Fibroblast of lung (primary cell): ENCODE measurements around the gene TCERG1L. TPM values are rescaled to one million over a fixed set of nuclear protein-coding genes. Genes with fewer than 3 reads are reported as not detected.

Source experiments
- DNase-seq, 2 donors: peaks; one replicate each; pipeline versions ENCODE4 v3.0.0 to v3.0.0-alpha.2; 2010; ENCODE audit warnings: low read depth in 2 of 2
- H2AFZ ChIP-seq: 2 replicates; pipeline ENCODE4 v1.5.1; 2012; ENCODE audit warnings: low read length, control low read depth, inconsistent platforms
- H3K27ac ChIP-seq: 2 replicates; pipeline ENCODE4 v1.5.1; 2011; ENCODE audit warnings: low read length, control low read depth; ENCODE audit not compliant: insufficient read depth
- H3K27me3 ChIP-seq: 2 replicates; pipeline ENCODE4 v1.5.1; 2011; ENCODE audit warnings: mild to moderate bottlenecking, low read length; ENCODE audit not compliant: control insufficient read depth, insufficient read depth
- H3K36me3 ChIP-seq: 2 replicates; pipeline ENCODE4 v1.5.1; 2011; ENCODE audit warnings: low read length; ENCODE audit not compliant: control insufficient read depth, insufficient read depth
- H3K4me1 ChIP-seq: 2 replicates; pipeline ENCODE4 v1.5.1; 2011; ENCODE audit warnings: low read length; ENCODE audit not compliant: control insufficient read depth, insufficient read depth; ENCODE audit errors: extremely low read depth
- H3K4me2 ChIP-seq: 2 replicates; pipeline ENCODE4 v1.5.1; 2011; ENCODE audit warnings: low read length, control low read depth; ENCODE audit not compliant: insufficient read depth; ENCODE audit errors: extremely low read depth
- H3K4me3 ChIP-seq, 4 experiments: fragments of 200-600 bp in 1 of 4; sonication (generic) in 1 of 4; replicated peaks in 1 of 4; 2 replicates each; pipeline ENCODE4 v1.5.1; 2011 to 2016; ENCODE audit warnings: low read length in 4 of 4, low read depth in 3 of 4, mild to moderate bottlenecking in 3 of 4, control low read depth in 2 of 4, inconsistent platforms in 1 of 4, mixed read lengths in 1 of 4; ENCODE audit not compliant: insufficient read depth in 1 of 4; ENCODE audit errors: control extremely low read depth in 1 of 4
- H3K79me2 ChIP-seq: 2 replicates; pipeline ENCODE4 v1.5.1; 2012; ENCODE audit warnings: mild to moderate bottlenecking, low read length, inconsistent platforms; ENCODE audit not compliant: control insufficient read depth, insufficient read depth
- H3K9ac ChIP-seq: 2 replicates; pipeline ENCODE4 v1.5.1; 2011; ENCODE audit warnings: mild to moderate bottlenecking, low read length, control low read depth; ENCODE audit not compliant: insufficient read depth
- H3K9me3 ChIP-seq: 2 replicates; pipeline ENCODE4 v1.5.1; 2012; ENCODE audit warnings: low read depth, low read length; ENCODE audit not compliant: control insufficient read depth, insufficient read depth
- H4K20me1 ChIP-seq: 2 replicates; pipeline ENCODE4 v1.5.1; 2011; ENCODE audit warnings: low read length; ENCODE audit not compliant: control insufficient read depth, insufficient read depth; ENCODE audit errors: extremely low read depth
- EZH2 ChIP-seq: IDR thresholded peaks from 2 replicates; pipeline ENCODE4 v1.5.1; 2012; ENCODE audit warnings: low read length, control low read depth, mild to moderate bottlenecking; ENCODE audit errors: missing control alignments
- polyA plus RNA-seq, 2 donors: library from polyadenylated mRNA; depleted of rRNA in 1 of 2; stranded (reverse) in 1 of 2; unstranded in 1 of 2; fragments of >200 nt; gene quantifications; 2 replicates each; pipeline ENCODE4 v1.2.1, GENCODE V29; 2011 to 2012; ENCODE audit warnings: missing spikeins in 1 of 2
- total RNA-seq: library from RNA; depleted of rRNA; stranded (reverse); fragments of >200 nt; gene quantifications from 2 replicates; pipeline ENCODE4 v1.2.1, GENCODE V29; 2014
- TF ChIP-seq, protein P1 (sequence below), 2 donors: IDR thresholded peaks in 1 of 2; conservative IDR thresholded peaks in 1 of 2; 1 replicate in 1 of 2; 2 replicates in 1 of 2; pipeline ENCODE4 v1.5.1; 2011 to 2012; ENCODE audit warnings: low read length in 2 of 2, control low read depth in 1 of 2, inconsistent platforms in 1 of 2, low read depth in 1 of 2, mild to moderate bottlenecking in 1 of 2

The TCERG1L gene
- total and polyA plus RNA-seq, 2 donors (not counting 1 experiment from before 2014, with no cell fraction given): 0.02 TPM; not detected in 1

DNA sequence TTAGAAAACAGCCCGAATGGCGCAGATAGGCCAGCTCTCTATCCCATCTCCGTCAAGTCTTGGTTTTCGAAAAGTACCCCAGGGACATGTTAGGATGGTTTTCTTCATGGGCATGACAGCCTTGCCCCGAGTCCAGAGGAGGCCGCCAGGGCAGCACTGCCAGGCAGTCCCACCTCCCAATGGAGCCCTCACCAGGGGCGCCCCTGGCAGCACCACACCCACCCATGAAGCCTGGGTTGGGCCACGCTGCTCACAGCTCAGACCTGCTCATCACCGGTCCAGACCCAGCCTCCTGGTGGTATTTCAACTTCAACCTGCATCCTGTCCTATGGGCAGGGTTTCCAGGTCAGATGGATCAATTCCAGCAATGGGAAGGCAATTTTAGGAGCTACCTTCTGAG, 53.3 kb downstream of the TCERG1L start:
- Histone ChIP-seq H3K4me1 (no peaks in the 10 kb centered on the region), H3K4me2 (no peak overlapping the region), H2AFZ (no peak overlapping the region), H3K27ac (no peak overlapping the region), H3K36me3 (no peaks in the 10 kb centered on the region), H3K9me3 (no peaks in the 10 kb centered on the region), H3K27me3 (no peaks in the 10 kb centered on the region), H4K20me1 (no peaks in the 10 kb centered on the region), H3K4me3 (no peak overlapping the region), H3K79me2 (no peaks in the 10 kb centered on the region), H3K9ac (no peak overlapping the region)
- TF ChIP-seq, protein P1, sequence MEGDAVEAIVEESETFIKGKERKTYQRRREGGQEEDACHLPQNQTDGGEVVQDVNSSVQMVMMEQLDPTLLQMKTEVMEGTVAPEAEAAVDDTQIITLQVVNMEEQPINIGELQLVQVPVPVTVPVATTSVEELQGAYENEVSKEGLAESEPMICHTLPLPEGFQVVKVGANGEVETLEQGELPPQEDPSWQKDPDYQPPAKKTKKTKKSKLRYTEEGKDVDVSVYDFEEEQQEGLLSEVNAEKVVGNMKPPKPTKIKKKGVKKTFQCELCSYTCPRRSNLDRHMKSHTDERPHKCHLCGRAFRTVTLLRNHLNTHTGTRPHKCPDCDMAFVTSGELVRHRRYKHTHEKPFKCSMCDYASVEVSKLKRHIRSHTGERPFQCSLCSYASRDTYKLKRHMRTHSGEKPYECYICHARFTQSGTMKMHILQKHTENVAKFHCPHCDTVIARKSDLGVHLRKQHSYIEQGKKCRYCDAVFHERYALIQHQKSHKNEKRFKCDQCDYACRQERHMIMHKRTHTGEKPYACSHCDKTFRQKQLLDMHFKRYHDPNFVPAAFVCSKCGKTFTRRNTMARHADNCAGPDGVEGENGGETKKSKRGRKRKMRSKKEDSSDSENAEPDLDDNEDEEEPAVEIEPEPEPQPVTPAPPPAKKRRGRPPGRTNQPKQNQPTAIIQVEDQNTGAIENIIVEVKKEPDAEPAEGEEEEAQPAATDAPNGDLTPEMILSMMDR (conservative IDR thresholded peaks at IDR 0.05 in 1 of 2, IDR thresholded peaks at IDR 0.05 in 1 of 2; ENCODE audit: low read depth in 1 of 2, low read length in 2 of 2): no peak
- TF ChIP-seq EZH2: no peak
- no peak for DNase-seq

DNA sequence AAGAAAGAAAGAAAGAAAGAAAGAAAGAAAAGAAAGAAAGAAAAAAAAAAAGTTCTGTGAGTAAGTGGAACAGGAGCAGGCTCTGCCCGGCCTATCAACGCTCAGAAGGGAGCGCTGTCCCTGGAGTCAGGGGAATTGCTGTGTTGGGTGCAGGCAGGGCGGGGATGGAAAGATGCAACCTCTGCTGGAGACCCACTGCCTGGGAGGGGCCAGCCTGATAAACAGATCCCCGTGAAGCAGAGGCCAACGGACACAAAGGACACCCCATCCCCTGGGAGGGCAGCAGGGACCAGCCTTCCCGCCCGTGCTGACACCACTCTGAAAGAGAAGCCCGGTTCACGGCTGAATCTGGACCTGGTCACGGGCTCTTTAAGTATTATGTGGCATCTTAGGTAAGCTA, 54.5 kb downstream of the TCERG1L start:
- Histone ChIP-seq H2AFZ (no peak overlapping the region), H3K9me3 (no peaks in the 10 kb centered on the region), H3K9ac (no peak overlapping the region), H4K20me1 (no peaks in the 10 kb centered on the region), H3K4me1 (no peaks in the 10 kb centered on the region), H3K27ac (no peak overlapping the region), H3K36me3 (no peaks in the 10 kb centered on the region), H3K27me3 (no peaks in the 10 kb centered on the region), H3K4me2 (no peak overlapping the region), H3K4me3 (no peak overlapping the region), H3K79me2 (no peaks in the 10 kb centered on the region)
- TF ChIP-seq EZH2: no peak
- TF ChIP-seq, protein P1 (conservative IDR thresholded peaks at IDR 0.05 in 1 of 2, IDR thresholded peaks at IDR 0.05 in 1 of 2; ENCODE audit: low read depth in 1 of 2, low read length in 2 of 2): no peak
- DNase-seq: no peak

DNA sequence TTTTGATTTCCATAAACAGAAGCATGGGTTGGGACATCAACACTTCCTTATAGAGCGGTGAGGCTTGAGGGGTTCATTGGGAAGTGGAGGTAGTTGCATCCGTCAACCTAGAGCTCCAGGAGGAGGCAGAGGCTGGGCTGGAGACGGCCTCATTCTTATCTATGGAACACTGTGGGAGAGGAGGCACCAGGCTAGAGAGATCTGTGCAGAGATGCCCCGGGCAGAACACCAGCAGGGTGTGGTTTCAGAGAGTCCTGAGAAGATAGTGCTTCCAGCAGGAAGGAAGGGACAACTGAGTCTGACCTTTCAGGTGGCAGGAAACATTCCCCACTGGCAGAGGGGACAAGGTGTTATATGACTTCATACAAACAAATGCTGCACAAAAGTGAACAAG, 56.7 kb downstream of the TCERG1L start:
- Histone ChIP-seq H3K36me3 (no peaks in the 10 kb centered on the region), H3K9me3 (no peaks in the 10 kb centered on the region)
- TF ChIP-seq, protein P1 (conservative IDR thresholded peaks at IDR 0.05 in 1 of 2, IDR thresholded peaks at IDR 0.05 in 1 of 2; ENCODE audit: low read depth in 1 of 2, low read length in 2 of 2): no peak
- TF ChIP-seq EZH2: no peak

More for the DNA sequence above, 56.7 kb downstream of the TCERG1L start:
- Histone ChIP-seq H3K9ac (no peak overlapping the region), H3K27me3 (no peaks in the 10 kb centered on the region), H3K4me1 (no peaks in the 10 kb centered on the region), H2AFZ (no peak overlapping the region), H3K4me2 (no peak overlapping the region), H3K27ac (no peak overlapping the region), H3K79me2 (no peaks in the 10 kb centered on the region), H3K4me3 (no peak overlapping the region), H4K20me1 (no peaks in the 10 kb centered on the region)
- no peak for DNase-seq
